SK-N-SH (cell line): ENCODE measurements around the gene MPC2. TPM values are rescaled to one million over a fixed set of nuclear protein-coding genes. Genes with fewer than 3 reads are reported as not detected.

Experiments used
- CTCF ChIA-PET: fragments of 300-600, 350-600 bp; formaldehyde crosslinking; extraction: SDS; loops from one replicate; lab custom pipeline; 2021; lab: Yijun Ruan, JAX
- POLR2A ChIA-PET: fragments of 350-600 bp; sonication (Branson Sonifier 250); formaldehyde crosslinking; extraction: SDS; loops from one replicate; lab custom pipeline; 2020; ENCODE audit warnings: antibody characterized with exemption, inconsistent platforms; lab: Yijun Ruan, JAX
- DNase-seq: peaks from one replicate; pipeline ENCODE4 v3.0.0; 2012
- H2AFZ ChIP-seq: fragments of 200-600 bp; sonication (generic); 2 replicates; pipeline ENCODE4 v1.8.1; 2016; ENCODE audit warnings: antibody characterized with exemption, mild to moderate bottlenecking, low read depth
- H3F3A ChIP-seq: fragments of 200-600 bp; sonication (generic); replicated peaks from 2 replicates; pipeline ENCODE3; 2016; ENCODE audit warnings: antibody characterized with exemption, mild to moderate bottlenecking; ENCODE audit not compliant: insufficient read depth
- H3K27ac ChIP-seq, 2 experiments: fragments of 200-500 bp in 1 of 2; fragments of 200-600 bp in 1 of 2; sonication (Bioruptor generic) in 1 of 2; sonication (generic), shearing (Covaris generic) in 1 of 2; 2 replicates each; pipeline versions ENCODE4 v1.5.1 to v1.6.1; 2014 to 2016; ENCODE audit warnings: low read depth in 2 of 2, inconsistent platforms in 1 of 2, low read length in 1 of 2, mild to moderate bottlenecking in 1 of 2, mixed read lengths in 1 of 2
- H3K27me3 ChIP-seq: fragments of 200-600 bp; sonication (generic), shearing (Covaris generic); 2 replicates; pipeline ENCODE4 v1.6.1; 2016; ENCODE audit warnings: mixed run types; ENCODE audit not compliant: insufficient read depth
- H3K36me3 ChIP-seq, 2 experiments: fragments of 200-500 bp in 1 of 2; fragments of 200-600 bp in 1 of 2; sonication (Bioruptor generic) in 1 of 2; sonication (generic) in 1 of 2; replicated peaks in 1 of 2; 2 replicates each; pipeline versions ENCODE3 to v1.5.1; 2014 to 2016; ENCODE audit warnings: low read length in 1 of 2, mild to moderate bottlenecking in 1 of 2; ENCODE audit not compliant: insufficient read depth in 2 of 2, control insufficient read depth in 1 of 2
- H3K4me1 ChIP-seq, 2 experiments: fragments of 200-500 bp in 1 of 2; fragments of 200-600 bp in 1 of 2; sonication (Bioruptor generic) in 1 of 2; sonication (generic), shearing (Covaris generic) in 1 of 2; 2 replicates each; pipeline versions ENCODE4 v1.5.1 to v1.6.1; 2014 to 2016; ENCODE audit warnings: low read depth in 1 of 2, low read length in 1 of 2, mixed run types in 1 of 2; ENCODE audit not compliant: insufficient read depth in 2 of 2, control insufficient read depth in 1 of 2
- H3K4me2 ChIP-seq: fragments of 200-600 bp; sonication (generic), shearing (Covaris generic); 2 replicates; pipeline ENCODE4 v1.6.1; 2017; ENCODE audit warnings: mixed run types
- H3K4me3 ChIP-seq, 2 experiments: fragments of 200-500 bp in 1 of 2; fragments of 200-600 bp in 1 of 2; sonication (Bioruptor generic) in 1 of 2; sonication (generic), shearing (Covaris generic) in 1 of 2; 2 replicates each; pipeline versions ENCODE4 v1.5.1 to v1.8.1; 2014 to 2016; ENCODE audit warnings: low read depth in 2 of 2, inconsistent platforms in 1 of 2, low read length in 1 of 2, mild to moderate bottlenecking in 1 of 2, mixed read lengths in 1 of 2, moderate library complexity in 1 of 2
- H3K79me2 ChIP-seq: fragments of 200-600 bp; sonication (generic); 2 replicates; pipeline ENCODE4 v1.8.1; 2017; ENCODE audit warnings: mild to moderate bottlenecking; ENCODE audit not compliant: insufficient read depth
- H3K9ac ChIP-seq: fragments of 200-600 bp; sonication (generic); 2 replicates; pipeline ENCODE4 v1.6.1; 2017; ENCODE audit warnings: mixed run types
- H3K9me2 ChIP-seq: fragments of 200-600 bp; sonication (generic); 2 replicates; pipeline ENCODE4 v1.6.1; 2017; ENCODE audit warnings: mixed run types
- H3K9me3 ChIP-seq: fragments of 200-600 bp; sonication (generic); 2 replicates; pipeline ENCODE4 v1.6.1; 2017; ENCODE audit warnings: mixed run types, mild to moderate bottlenecking, moderate library complexity
- H4K20me1 ChIP-seq: fragments of 200-600 bp; sonication (generic); 2 replicates; pipeline ENCODE4 v1.6.1; 2017; ENCODE audit warnings: mild to moderate bottlenecking, mixed run types; ENCODE audit not compliant: insufficient read depth
- CHD2 ChIP-seq: fragments of 150-350 bp; IDR thresholded peaks from 2 replicates; pipeline ENCODE4 v1.6.1; 2018; ENCODE audit warnings: low read length; ENCODE audit not compliant: partially characterized antibody
- FOXM1 ChIP-seq: IDR thresholded peaks from 2 replicates; pipeline ENCODE4 v1.4.0; 2012; ENCODE audit warnings: low read depth, mild to moderate bottlenecking
- GABPA ChIP-seq: IDR thresholded peaks from 2 replicates; pipeline ENCODE4 v1.4.0; 2012; ENCODE audit warnings: low read depth, mild to moderate bottlenecking
- GATA2 ChIP-seq: sonication (generic); formaldehyde crosslinking; IDR thresholded peaks from 2 replicates; pipeline ENCODE4 v1.5.0; 2020; ENCODE audit warnings: mild to moderate bottlenecking, missing genetic modification reagents
- IRF3 ChIP-seq: fragments of 150-350 bp; IDR thresholded peaks from 2 replicates; pipeline ENCODE4 v1.6.1; 2016; ENCODE audit warnings: mild to moderate bottlenecking, low read depth, low read length
- JUND ChIP-seq: IDR thresholded peaks from 2 replicates; pipeline ENCODE4 v1.4.0; 2012
- MAX ChIP-seq: IDR thresholded peaks from 2 replicates; pipeline ENCODE4 v1.4.0; 2012; ENCODE audit warnings: low read depth
- MEF2A ChIP-seq: IDR thresholded peaks from 2 replicates; pipeline ENCODE4 v1.4.0; 2012; ENCODE audit warnings: low read depth, borderline replicate concordance
- MXI1 ChIP-seq: IDR thresholded peaks from 2 replicates; pipeline ENCODE4 v1.6.1; 2012; ENCODE audit warnings: mild to moderate bottlenecking, low read depth, low read length, improper control_type of control experiment
- RAD21 ChIP-seq: IDR thresholded peaks from 2 replicates; pipeline ENCODE4 v1.6.1; 2012; ENCODE audit warnings: mild to moderate bottlenecking, low read length
- RFX5 ChIP-seq: IDR thresholded peaks from 2 replicates; pipeline ENCODE4 v1.6.1; 2012; ENCODE audit warnings: mild to moderate bottlenecking, improper control_type of control experiment, low read length
- SIN3A ChIP-seq: IDR thresholded peaks from 2 replicates; pipeline ENCODE4 v1.6.1; 2012; ENCODE audit warnings: low read depth, mild to moderate bottlenecking, low read length, moderate library complexity, borderline replicate concordance
- TEAD4 ChIP-seq: IDR thresholded peaks from 2 replicates; pipeline ENCODE4 v1.4.0; 2012; ENCODE audit warnings: mild to moderate bottlenecking, borderline replicate concordance; ENCODE audit not compliant: insufficient read depth
- WGBS: methylation state at CpG from one replicate; pipeline ENCODE4 v1.1.6; 2017; ENCODE audit warnings: low lambda C conversion rate; 5-methylcytosine and 5-hydroxymethylcytosine counted together
- polyA plus RNA-seq, 3 experiments: library from polyadenylated mRNA; depleted of rRNA; stranded (reverse); fragments of >200 nt; gene quantifications; 2 replicates each; pipeline ENCODE4 v1.2.3, GENCODE V29; 2012

The MPC2 gene
- polyA plus RNA-seq, 1 of the 3 experiments (the other 2 are of a cell fraction), result 15.9 TPM

- TF ChIP-seq RAD21, result no peak
- ChIA-PET CTCF (interaction anchor here (1.1 kb wide), 1 partner anchor 12 kb away, joined by 3 read pairs; no protein-coding TSS in a partner anchor), POLR2A (no interaction called here)
- no peaks in the 10 kb centered on the region for H3K9me3 ChIP-seq
- H3F3A ChIP-seq, result peaks cover 4% of the 10 kb centered on the region
- H3K4me3 ChIP-seq, result no peak overlapping the region
- H3K9me2 ChIP-seq, result no peaks in the 10 kb centered on the region
- H2AFZ ChIP-seq, result no peak overlapping the region
- no peak overlapping the region for H3K27ac ChIP-seq
- H3K36me3 ChIP-seq, result peaks cover 0 to 5% of the 10 kb centered on the region in 2 experiments
- no peaks in the 10 kb centered on the region for H4K20me1 ChIP-seq
- no peak overlapping the region for H3K4me2 ChIP-seq
- no peaks in the 10 kb centered on the region for H3K27me3 ChIP-seq
- H3K9ac ChIP-seq, result no peak overlapping the region
- peaks cover 64% of the 10 kb centered on the region for H3K79me2 ChIP-seq
- 84% methylated on average over 2 of the region's 2 CpGs for WGBS
- peaks cover 0 to 3% of the 10 kb centered on the region in 2 experiments; a peak in 2 of 4 replicates for H3K4me1 ChIP-seq
- DNase-seq, result no peak
These were observed 8.4 kb downstream of the MPC2 start for GRCh38 chr1:167928457-167928852.

- H3K9me3 ChIP-seq, result no peaks in the 10 kb centered on the region
- peaks cover 52% of the 10 kb centered on the region for H3K79me2 ChIP-seq
- H3K4me1 ChIP-seq, result peaks cover 0 to 3% of the 10 kb centered on the region in 2 experiments; a peak in 3 of 4 replicates
- no peak overlapping the region for H3K27ac ChIP-seq
- H3K36me3 ChIP-seq, result peaks cover 0 to 5% of the 10 kb centered on the region in 2 experiments
- ChIA-PET POLR2A (no interaction called here), CTCF (interaction anchor here (1.1 kb wide), 1 partner anchor 11 kb away, joined by 3 read pairs; no protein-coding TSS in a partner anchor)
- no peak overlapping the region for H2AFZ ChIP-seq
- no peak for DNase-seq
- H3K4me2 ChIP-seq, result no peak overlapping the region
- H3F3A ChIP-seq, result peaks cover 7% of the 10 kb centered on the region
- no peaks in the 10 kb centered on the region for H3K27me3 ChIP-seq
- H4K20me1 ChIP-seq, result no peaks in the 10 kb centered on the region
- WGBS, result 79% methylated on average over 4 of the region's 4 CpGs
- TF ChIP-seq MAX, result no peak
- TF ChIP-seq GATA2 (CRISPR knock-in tag), result no peak
- no peak for TF ChIP-seq MXI1
- no peak for TF ChIP-seq CHD2
- TF ChIP-seq FOXM1, result no peak
- no peak for TF ChIP-seq JUND
- no peak for TF ChIP-seq MEF2A
- TF ChIP-seq SIN3A, result no peak
- no peak for TF ChIP-seq TEAD4
- no peak for TF ChIP-seq RFX5
- no peak for TF ChIP-seq IRF3
- TF ChIP-seq GABPA, result no peak
- no peak for TF ChIP-seq RAD21
- H3K4me3 ChIP-seq, result no peak overlapping the region
- no peak overlapping the region for H3K9ac ChIP-seq
- H3K9me2 ChIP-seq, result no peaks in the 10 kb centered on the region
These were observed 9.7 kb downstream of the MPC2 start for GRCh38 chr1:167927046-167927754.
